GM12878 (cell line): ENCODE results near the gene LIMCH1. TPM values are rescaled to one million over a fixed set of nuclear protein-coding genes. Genes with fewer than 3 reads are reported as not detected.

Source experiments
- ATAC-seq: fragments of 200-7000 bp; cut with Tn5 transposase; 3 replicates; pipeline ENCODE4 v1.9.1; 2020; ENCODE audit warnings: mild to moderate bottlenecking, moderate library complexity
- BruUV-seq: library from RNA; stranded (reverse); fragments of 400-500 nt; replicated peaks from 2 replicates; lab custom pipeline; 2021; lab: Mats Ljungman, UMichigan
- CTCF ChIA-PET: fragments of 300-600 bp; sonication (Branson Sonifier 250); formaldehyde crosslinking; extraction: SDS; loops from one replicate; lab custom pipeline; 2021; ENCODE audit warnings: inconsistent platforms; lab: Yijun Ruan, JAX
- POLR2A ChIA-PET: fragments of 350-600 bp; formaldehyde crosslinking; extraction: SDS; loops from one replicate; lab custom pipeline; 2021; ENCODE audit warnings: inconsistent platforms; lab: Charles Lee
- RAD21 ChIA-PET: fragments of 300-600 bp; sonication (Branson Sonifier 250); formaldehyde crosslinking; loops from one replicate; lab custom pipeline; 2023; ENCODE audit warnings: antibody characterized with exemption; ENCODE audit not compliant: unreplicated experiment; lab: Charles Lee
- SMC1A ChIA-PET: fragments of 300-600 bp; sonication (Branson Sonifier 250); formaldehyde crosslinking; loops from one replicate; lab custom pipeline; 2023; ENCODE audit not compliant: unreplicated experiment, uncharacterized antibody; lab: Charles Lee
- DNase-seq: peaks from one replicate; pipeline ENCODE4 v3.0.0-alpha.2; 2011; ENCODE audit warnings: low read depth, low spot score
- FAIRE-seq: peaks from 3 replicates; lab custom pipeline; 2011; peaks lifted over from hg19 to GRCh38; lab: Jason Lieb, UNC
- H2AFZ ChIP-seq: 2 replicates; pipeline ENCODE4 v1.6.0; 2011; ENCODE audit warnings: low read depth, low read length, control low read depth; ENCODE audit not compliant: control insufficient read depth
- H3K27ac ChIP-seq: 2 replicates; pipeline ENCODE4 v1.5.1; 2011; ENCODE audit warnings: control low read depth; ENCODE audit not compliant: control insufficient read depth, insufficient read depth
- H3K27me3 ChIP-seq, 2 experiments: replicated peaks in 1 of 2; 2 replicates each; pipeline versions ENCODE4 v1.6.0 to v1.6.1; 2011; ENCODE audit warnings: low read length in 1 of 2; ENCODE audit not compliant: control insufficient read depth in 2 of 2, insufficient read depth in 2 of 2
- H3K36me3 ChIP-seq, 2 experiments: 2 replicates each; pipeline ENCODE4 v1.5.1; 2011; ENCODE audit warnings: low read length in 1 of 2; ENCODE audit not compliant: control insufficient read depth in 2 of 2, insufficient read depth in 2 of 2
- H3K4me1 ChIP-seq: 2 replicates; pipeline ENCODE4 v1.6.1; 2011; ENCODE audit warnings: mild to moderate bottlenecking, low read length, moderate library complexity, mixed read lengths; ENCODE audit not compliant: control insufficient read depth, insufficient read depth
- H3K4me2 ChIP-seq: 2 replicates; pipeline ENCODE4 v1.6.0; 2011; ENCODE audit warnings: control low read depth; ENCODE audit not compliant: control insufficient read depth, insufficient read depth
- H3K4me3 ChIP-seq: fragments of 200-600 bp; sonication (generic); 2 replicates; pipeline ENCODE4 v1.5.1; 2016
- H3K79me2 ChIP-seq: 2 replicates; pipeline ENCODE4 v1.6.0; 2011; ENCODE audit warnings: low read length; ENCODE audit not compliant: control insufficient read depth, insufficient read depth
- H3K9ac ChIP-seq: 2 replicates; pipeline ENCODE4 v1.8.0; 2011; ENCODE audit warnings: low read length, control low read depth, mixed read lengths; ENCODE audit not compliant: control insufficient read depth, insufficient read depth
- H3K9me3 ChIP-seq: replicated peaks from 3 replicates; pipeline ENCODE4 v1.5.1; 2011; ENCODE audit warnings: mild to moderate bottlenecking, low read length; ENCODE audit not compliant: control insufficient read depth, insufficient read depth
- H4K20me1 ChIP-seq: 2 replicates; pipeline ENCODE4 v1.6.0; 2011; ENCODE audit not compliant: control insufficient read depth, insufficient read depth
- CBFB ChIP-seq: IDR thresholded peaks from 2 replicates; pipeline ENCODE4 v1.6.1; 2016; ENCODE audit warnings: antibody characterized with exemption, low read depth
- EGR1 ChIP-seq, 2 experiments: IDR thresholded peaks; 1 replicate in 1 of 2; 2 replicates in 1 of 2; pipeline ENCODE4 v1.6.1; 2011 to 2012; ENCODE audit warnings: low read depth in 2 of 2, low read length in 2 of 2, borderline replicate concordance in 1 of 2, mild to moderate bottlenecking in 1 of 2, moderate library complexity in 1 of 2
- MEF2B ChIP-seq: fragments of 450-650 bp; IDR thresholded peaks from 2 replicates; pipeline ENCODE4 v1.6.1; 2018; ENCODE audit warnings: mild to moderate bottlenecking, moderate library complexity; ENCODE audit not compliant: partially characterized antibody, poor library complexity, severe bottlenecking
- NR2C2 ChIP-seq: IDR thresholded peaks from 2 replicates; pipeline ENCODE4 v1.6.1; 2011; ENCODE audit warnings: borderline replicate concordance, low read depth; ENCODE audit not compliant: control insufficient read depth, insufficient read length
- PAX8 ChIP-seq: fragments of 450-650 bp; IDR thresholded peaks from 2 replicates; pipeline ENCODE4 v1.6.1; 2017; ENCODE audit warnings: mild to moderate bottlenecking, moderate library complexity
- SMC3 ChIP-seq: IDR thresholded peaks from 2 replicates; pipeline ENCODE4 v1.6.1; 2011; ENCODE audit warnings: low read length, improper control_type of control experiment, borderline replicate concordance
- STAT3 ChIP-seq: IDR thresholded peaks from 2 replicates; pipeline ENCODE4 v1.6.1; 2011; ENCODE audit warnings: low read depth, low read length, improper control_type of control experiment
- WRNIP1 ChIP-seq: IDR thresholded peaks from 2 replicates; pipeline ENCODE4 v1.6.1; 2011; ENCODE audit warnings: low read depth, low read length, improper control_type of control experiment, borderline replicate concordance
- YBX1 ChIP-seq: fragments of 450-650 bp; IDR thresholded peaks from 2 replicates; pipeline ENCODE4 v1.6.1; 2016; ENCODE audit warnings: antibody characterized with exemption
- WGBS: methylation state at CpG from one replicate; pipeline ENCODE4 v1.1.6; 2016; ENCODE audit warnings: low lambda C conversion rate; ENCODE audit not compliant: insufficient replicate concordance, insufficient coverage; ENCODE audit errors: missing lambda C conversion rate; 5-methylcytosine and 5-hydroxymethylcytosine counted together
- in situ Hi-C: fragments of 300-500 bp; cut with MboI; formaldehyde crosslinking; loops from 9 replicates; pipeline ENCODE4 v1.14.3; 2018; ENCODE audit warnings: mixed read lengths
- intact Hi-C: fragments of 100-400 bp; cut with micrococcal nuclease; formaldehyde crosslinking; loops from one replicate; pipeline ENCODE4 v1.14.2; 2022; ENCODE audit not compliant: unreplicated experiment
- polyA plus RNA-seq, 11 experiments: library from polyadenylated mRNA; depleted of rRNA in 4 of 11; unstranded in 6 of 11; stranded (reverse) in 5 of 11; fragments of >200 nt; fragmentation: Nextera tagmentation in 4 of 11; fragmentation: Illumina TruSeq in 1 of 11; extraction: Ambion mirVana in 4 of 11; extraction: Trizol in 1 of 11; gene quantifications; 1 replicate in 1 of 11; 2 replicates in 10 of 11; pipeline versions ENCODE4 v1.2.1 to v1.2.3, GENCODE V29; 2011 to 2016; ENCODE audit warnings: inconsistent platforms in 2 of 11, missing spikeins in 2 of 11, low read depth in 1 of 11
- total RNA-seq, 4 experiments: library from RNA; depleted of rRNA in 3 of 4; stranded (reverse); fragments of >200 nt in 3 of 4; fragmentation: Illumina TruSeq in 1 of 4; extraction: Trizol in 1 of 4; gene quantifications; 2 replicates each; pipeline versions ENCODE4 v1.2.1 to v1.2.3, GENCODE V29; 2013 to 2021
- TF ChIP-seq, protein P1 (sequence below): fragments of 450-650 bp; IDR thresholded peaks from 2 replicates; pipeline ENCODE4 v1.6.1; 2017; ENCODE audit warnings: borderline replicate concordance

LIMCH1 gene
- total and polyA plus RNA-seq, 10 of the 15 experiments (the other 5 are each of a cell fraction or from before 2014, with no cell fraction given), result 0.07 to 0.15 TPM; not detected in 8

DNA sequence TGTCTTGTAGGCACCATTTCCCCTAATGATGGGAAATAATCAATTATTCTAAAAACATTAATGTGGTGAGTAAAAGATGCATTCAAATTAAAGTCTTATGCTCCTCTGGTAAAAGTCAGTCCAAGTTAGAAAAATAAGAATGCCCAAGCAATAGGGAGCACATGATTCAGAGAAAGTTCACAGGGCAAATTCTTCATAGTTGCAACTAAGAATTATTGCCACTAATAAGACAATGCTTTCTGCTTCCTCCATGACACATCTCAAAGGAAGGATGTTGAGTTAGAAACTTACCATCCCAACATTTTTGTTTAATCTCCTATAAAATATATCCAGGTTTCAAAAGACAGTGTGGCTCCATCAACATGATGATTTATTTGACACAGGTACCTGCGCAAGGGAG is 184.2 kb downstream of the LIMCH1 start (continued):
- TF ChIP-seq, protein P1, sequence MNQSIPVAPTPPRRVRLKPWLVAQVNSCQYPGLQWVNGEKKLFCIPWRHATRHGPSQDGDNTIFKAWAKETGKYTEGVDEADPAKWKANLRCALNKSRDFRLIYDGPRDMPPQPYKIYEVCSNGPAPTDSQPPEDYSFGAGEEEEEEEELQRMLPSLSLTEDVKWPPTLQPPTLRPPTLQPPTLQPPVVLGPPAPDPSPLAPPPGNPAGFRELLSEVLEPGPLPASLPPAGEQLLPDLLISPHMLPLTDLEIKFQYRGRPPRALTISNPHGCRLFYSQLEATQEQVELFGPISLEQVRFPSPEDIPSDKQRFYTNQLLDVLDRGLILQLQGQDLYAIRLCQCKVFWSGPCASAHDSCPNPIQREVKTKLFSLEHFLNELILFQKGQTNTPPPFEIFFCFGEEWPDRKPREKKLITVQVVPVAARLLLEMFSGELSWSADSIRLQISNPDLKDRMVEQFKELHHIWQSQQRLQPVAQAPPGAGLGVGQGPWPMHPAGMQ, result no peak
- no peak for TF ChIP-seq MEF2B
- no peak for TF ChIP-seq YBX1
- TF ChIP-seq EGR1 (IDR thresholded peaks at IDR 0.05; ENCODE audit: borderline replicate concordance in 1 of 2, low read depth in 2 of 2, low read length in 2 of 2), result no peak
- TF ChIP-seq STAT3, result no peak
- no peak for TF ChIP-seq SMC3

- TF ChIP-seq CBFB (no peak), WRNIP1 (no peak), MEF2B (no peak), NR2C2 (no peak), PAX8 (no peak)
Measured at GRCh38 chr4:41723286-41723685, 185.3 kb downstream of the LIMCH1 start.

More at GRCh38 chr4:41723286-41723685, 185.3 kb downstream of the LIMCH1 start:
- no peaks in the 10 kb centered on the region for H4K20me1 ChIP-seq
- H3K4me1 ChIP-seq, result no peaks in the 10 kb centered on the region
- BruUV-seq, result no TSS peak
- H3K9me3 ChIP-seq, result no peaks in the 10 kb centered on the region
- ChIA-PET POLR2A (no interaction called here), CTCF (no interaction called here), RAD21 (no interaction called here), SMC1A (no interaction called here)
- intact Hi-C loops, result no loop called here
- no peak overlapping the region for H3K4me3 ChIP-seq
- H3K36me3 ChIP-seq, result no peaks in the 10 kb centered on the region
- H3K27me3 ChIP-seq, result no peaks in the 10 kb centered on the region; a peak in 1 of 4 replicates
- WGBS, result 14% methylated on average over 3 of the region's 3 CpGs
- no peak overlapping the region for H3K4me2 ChIP-seq
- DNase-seq, result no peak
- H3K79me2 ChIP-seq, result no peaks in the 10 kb centered on the region
- H3K27ac ChIP-seq, result no peak overlapping the region
- no peak for ATAC-seq
- in situ Hi-C loops, result no loop called here
- H2AFZ ChIP-seq, result no peak overlapping the region
- FAIRE-seq, result no peak
- no peak overlapping the region for H3K9ac ChIP-seq
